Measurements from ENCODE around the gene CSNK2A3.

CSNK2A3 gene

GRCh38 chr11:11322101-11322500, 30.9 kb downstream of the CSNK2A3 start:
- no peak overlapping the region for H3K4me3 ChIP-seq (ENCODE audit: low read depth in 1 of 2, low read length in 2 of 2)
- no peak overlapping the region for H3K27ac ChIP-seq (ENCODE audit: low read length)
- no peaks in the 10 kb centered on the region for H3K9me3 ChIP-seq (ENCODE audit: insufficient read depth, low read length, severe bottlenecking)
- H3K4me2 ChIP-seq (ENCODE audit: insufficient read depth, low read length), result no peak overlapping the region
- TF ChIP-seq EZH2 (IDR thresholded peaks at IDR 0.05; ENCODE audit: borderline replicate concordance, low read depth, low read length, severe bottlenecking), result no peak
- TF ChIP-seq, protein P1, sequence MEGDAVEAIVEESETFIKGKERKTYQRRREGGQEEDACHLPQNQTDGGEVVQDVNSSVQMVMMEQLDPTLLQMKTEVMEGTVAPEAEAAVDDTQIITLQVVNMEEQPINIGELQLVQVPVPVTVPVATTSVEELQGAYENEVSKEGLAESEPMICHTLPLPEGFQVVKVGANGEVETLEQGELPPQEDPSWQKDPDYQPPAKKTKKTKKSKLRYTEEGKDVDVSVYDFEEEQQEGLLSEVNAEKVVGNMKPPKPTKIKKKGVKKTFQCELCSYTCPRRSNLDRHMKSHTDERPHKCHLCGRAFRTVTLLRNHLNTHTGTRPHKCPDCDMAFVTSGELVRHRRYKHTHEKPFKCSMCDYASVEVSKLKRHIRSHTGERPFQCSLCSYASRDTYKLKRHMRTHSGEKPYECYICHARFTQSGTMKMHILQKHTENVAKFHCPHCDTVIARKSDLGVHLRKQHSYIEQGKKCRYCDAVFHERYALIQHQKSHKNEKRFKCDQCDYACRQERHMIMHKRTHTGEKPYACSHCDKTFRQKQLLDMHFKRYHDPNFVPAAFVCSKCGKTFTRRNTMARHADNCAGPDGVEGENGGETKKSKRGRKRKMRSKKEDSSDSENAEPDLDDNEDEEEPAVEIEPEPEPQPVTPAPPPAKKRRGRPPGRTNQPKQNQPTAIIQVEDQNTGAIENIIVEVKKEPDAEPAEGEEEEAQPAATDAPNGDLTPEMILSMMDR (IDR thresholded peaks at IDR 0.05; ENCODE audit: borderline replicate concordance, extremely low read depth, low read length, poor library complexity, severe bottlenecking), result no peak
- H3K9ac ChIP-seq (ENCODE audit: low read depth, low read length), result no peak overlapping the region
- no peaks in the 10 kb centered on the region for H3K4me1 ChIP-seq (ENCODE audit: insufficient read depth, low read length)
- no peaks in the 10 kb centered on the region for H4K20me1 ChIP-seq (ENCODE audit: insufficient read depth, low read length)
- H3K27me3 ChIP-seq (ENCODE audit: insufficient read depth, low read length, poor library complexity), result no peaks in the 10 kb centered on the region
- H3K36me3 ChIP-seq (ENCODE audit: insufficient read depth, low read length), result no peaks in the 10 kb centered on the region
- DNase-seq, result no peak
- ATAC-seq (ENCODE audit: insufficient read depth, low read depth), result no peak
- H2AFZ ChIP-seq (ENCODE audit: low read depth, low read length), result no peak overlapping the region
- no peaks in the 10 kb centered on the region for H3K79me2 ChIP-seq (ENCODE audit: insufficient read depth, low read length)

- Histone ChIP-seq H3K9me3 (ENCODE audit: insufficient read depth, low read length, severe bottlenecking) (no peaks in the 10 kb centered on the region), H3K4me3 (ENCODE audit: low read depth in 1 of 2, low read length in 2 of 2) (no peak overlapping the region), H3K4me2 (ENCODE audit: insufficient read depth, low read length) (no peak overlapping the region), H3K79me2 (ENCODE audit: insufficient read depth, low read length) (no peaks in the 10 kb centered on the region), H3K36me3 (ENCODE audit: insufficient read depth, low read length) (no peaks in the 10 kb centered on the region), H3K4me1 (ENCODE audit: insufficient read depth, low read length) (no peaks in the 10 kb centered on the region), H2AFZ (ENCODE audit: low read depth, low read length) (no peak overlapping the region), H3K27ac (ENCODE audit: low read length) (no peak overlapping the region), H3K27me3 (ENCODE audit: insufficient read depth, low read length, poor library complexity) (no peaks in the 10 kb centered on the region), H4K20me1 (ENCODE audit: insufficient read depth, low read length) (no peaks in the 10 kb centered on the region), H3K9ac (ENCODE audit: low read depth, low read length) (no peak overlapping the region)
- ATAC-seq (ENCODE audit: insufficient read depth, low read depth), result no peak
- TF ChIP-seq, protein P1 (IDR thresholded peaks at IDR 0.05; ENCODE audit: borderline replicate concordance, extremely low read depth, low read length, poor library complexity, severe bottlenecking), result no peak
- TF ChIP-seq EZH2 (IDR thresholded peaks at IDR 0.05; ENCODE audit: borderline replicate concordance, low read depth, low read length, severe bottlenecking), result no peak
- DNase-seq, result no peak
Measured at GRCh38 chr11:11320825-11321224, 32.2 kb downstream of the CSNK2A3 start.

DNA sequence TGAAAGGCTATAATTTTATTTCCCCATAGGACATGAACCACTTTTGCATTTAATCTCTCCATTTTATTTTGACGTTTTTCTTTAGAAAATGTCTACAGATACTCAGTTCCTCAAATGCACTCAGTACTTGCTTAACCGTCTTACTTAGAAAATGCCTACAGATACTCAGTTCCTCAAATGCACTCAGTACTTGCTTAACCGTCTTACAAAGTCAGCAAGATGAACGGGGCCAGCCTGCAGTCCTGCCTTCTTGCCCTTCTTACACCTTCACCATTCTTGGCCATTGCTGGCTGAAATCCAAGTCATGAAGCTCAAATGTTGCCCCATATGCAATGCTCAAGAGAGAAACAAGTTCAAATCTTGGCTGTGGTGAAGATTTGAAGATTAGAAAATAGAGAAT, 34.1 kb downstream of the CSNK2A3 start:
- H3K27me3 ChIP-seq (ENCODE audit: insufficient read depth, low read length, poor library complexity), result no peaks in the 10 kb centered on the region
- H3K4me1 ChIP-seq (ENCODE audit: insufficient read depth, low read length), result no peaks in the 10 kb centered on the region
- no peak overlapping the region for H3K4me2 ChIP-seq (ENCODE audit: insufficient read depth, low read length)
- H3K9ac ChIP-seq (ENCODE audit: low read depth, low read length), result no peak overlapping the region
- ATAC-seq (ENCODE audit: insufficient read depth, low read depth) (no peak), DNase-seq (no peak)
- H3K9me3 ChIP-seq (ENCODE audit: insufficient read depth, low read length, severe bottlenecking), result no peaks in the 10 kb centered on the region
- H3K4me3 ChIP-seq (ENCODE audit: low read depth in 1 of 2, low read length in 2 of 2), result no peak overlapping the region
- no peaks in the 10 kb centered on the region for H4K20me1 ChIP-seq (ENCODE audit: insufficient read depth, low read length)
- no peak for TF ChIP-seq EZH2 (IDR thresholded peaks at IDR 0.05; ENCODE audit: borderline replicate concordance, low read depth, low read length, severe bottlenecking)
- TF ChIP-seq, protein P1 (IDR thresholded peaks at IDR 0.05; ENCODE audit: borderline replicate concordance, extremely low read depth, low read length, poor library complexity, severe bottlenecking), result no peak
- no peak overlapping the region for H2AFZ ChIP-seq (ENCODE audit: low read depth, low read length)
- no peaks in the 10 kb centered on the region for H3K36me3 ChIP-seq (ENCODE audit: insufficient read depth, low read length)
- no peak overlapping the region for H3K27ac ChIP-seq (ENCODE audit: low read length)
- no peaks in the 10 kb centered on the region for H3K79me2 ChIP-seq (ENCODE audit: insufficient read depth, low read length)

- H3K27ac ChIP-seq (ENCODE audit: low read length), result no peak overlapping the region
- no peak overlapping the region for H3K4me2 ChIP-seq (ENCODE audit: insufficient read depth, low read length)
- no peaks in the 10 kb centered on the region for H3K4me1 ChIP-seq (ENCODE audit: insufficient read depth, low read length)
- H3K9ac ChIP-seq (ENCODE audit: low read depth, low read length), result no peak overlapping the region
- H3K4me3 ChIP-seq (ENCODE audit: low read depth in 1 of 2, low read length in 2 of 2), result no peak overlapping the region
- H4K20me1 ChIP-seq (ENCODE audit: insufficient read depth, low read length), result no peaks in the 10 kb centered on the region
- TF ChIP-seq, protein P1 (IDR thresholded peaks at IDR 0.05; ENCODE audit: borderline replicate concordance, extremely low read depth, low read length, poor library complexity, severe bottlenecking), result no peak
- no peak for TF ChIP-seq EZH2 (IDR thresholded peaks at IDR 0.05; ENCODE audit: borderline replicate concordance, low read depth, low read length, severe bottlenecking)
- H3K79me2 ChIP-seq (ENCODE audit: insufficient read depth, low read length), result no peaks in the 10 kb centered on the region
- no peak for DNase-seq
- no peaks in the 10 kb centered on the region for H3K36me3 ChIP-seq (ENCODE audit: insufficient read depth, low read length)
- no peak for ATAC-seq (ENCODE audit: insufficient read depth, low read depth)
- H3K27me3 ChIP-seq (ENCODE audit: insufficient read depth, low read length, poor library complexity), result no peaks in the 10 kb centered on the region
- H3K9me3 ChIP-seq (ENCODE audit: insufficient read depth, low read length, severe bottlenecking), result no peaks in the 10 kb centered on the region
- H2AFZ ChIP-seq (ENCODE audit: low read depth, low read length), result no peak overlapping the region
Measured at GRCh38 chr11:11318461-11318860, 34.6 kb downstream of the CSNK2A3 start.

Measured in DND-41 (cell line).